Duodenal mucosa (tissue), 2 donors: ENCODE data around the gene IGF1.

ENCODE experiments used
- H3K27ac ChIP-seq: one replicate; pipeline ENCODE4 v1.7.0; 2013; ENCODE audit warnings: low read depth, low read length
- H3K27me3 ChIP-seq, 2 donors: one replicate each; pipeline ENCODE4 v1.7.0; 2013; ENCODE audit warnings: low read length in 2 of 2, control low read depth in 1 of 2; ENCODE audit not compliant: insufficient read depth in 2 of 2, control insufficient read depth in 1 of 2
- H3K36me3 ChIP-seq, 2 donors: one replicate each; pipeline ENCODE4 v1.7.0; 2013; ENCODE audit warnings: low read length in 2 of 2, control low read depth in 1 of 2; ENCODE audit not compliant: insufficient read depth in 2 of 2, control insufficient read depth in 1 of 2
- H3K4me1 ChIP-seq, 2 donors: one replicate each; pipeline ENCODE4 v1.7.0; 2013; ENCODE audit warnings: low read length in 2 of 2, control low read depth in 1 of 2; ENCODE audit not compliant: insufficient read depth in 2 of 2, control insufficient read depth in 1 of 2
- H3K4me3 ChIP-seq, 2 donors: one replicate each; pipeline ENCODE4 v1.7.0; 2013; ENCODE audit warnings: low read length in 2 of 2, low read depth in 1 of 2
- H3K9ac ChIP-seq, 2 donors: one replicate each; pipeline ENCODE4 v1.7.0; 2013; ENCODE audit warnings: low read length in 2 of 2, low read depth in 1 of 2
- H3K9me3 ChIP-seq, 2 donors: one replicate each; pipeline ENCODE4 v1.7.0; 2013; ENCODE audit warnings: low read length in 2 of 2, control low read depth in 1 of 2; ENCODE audit not compliant: control insufficient read depth in 1 of 2

IGF1 gene

DNA sequence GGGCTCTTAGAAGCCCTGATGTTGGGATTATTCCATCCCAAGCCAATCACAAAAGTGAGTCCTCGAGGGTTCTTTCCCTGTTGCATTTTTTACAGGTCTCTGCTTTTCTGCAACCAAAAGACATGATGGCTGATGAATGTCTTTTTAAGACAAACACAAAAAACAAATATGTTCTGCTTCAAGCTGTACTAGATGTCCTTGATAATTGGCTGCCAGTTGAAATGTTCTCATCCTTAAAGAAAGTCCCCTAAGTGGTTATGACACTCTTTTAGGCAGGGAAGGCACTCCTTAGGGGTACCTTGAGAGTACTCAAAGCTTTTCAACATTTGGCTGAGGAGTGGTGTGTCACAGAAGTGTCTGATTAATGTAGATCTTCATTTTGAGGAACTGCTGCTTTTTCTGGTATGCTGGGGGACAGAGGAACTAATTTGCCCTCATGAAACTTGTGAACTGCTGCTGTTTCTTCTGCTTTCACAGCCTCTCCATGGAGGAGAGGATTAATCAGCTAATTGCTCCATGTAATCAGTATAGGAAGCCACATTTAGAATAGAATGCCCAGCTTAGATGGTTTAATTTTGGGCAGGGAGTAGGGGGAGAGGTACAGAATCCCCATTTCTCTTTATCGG, 22.8 kb upstream of the IGF1 start:
- no peaks in the 10 kb centered on the region for H3K36me3 ChIP-seq
- H3K27me3 ChIP-seq: no peaks in the 10 kb centered on the region
- H3K27ac ChIP-seq: no peak overlapping the region
- H3K9ac ChIP-seq: no peak overlapping the region
- H3K4me1 ChIP-seq: no peaks in the 10 kb centered on the region
- no peak overlapping the region for H3K4me3 ChIP-seq
- H3K9me3 ChIP-seq: no peaks in the 10 kb centered on the region

DNA sequence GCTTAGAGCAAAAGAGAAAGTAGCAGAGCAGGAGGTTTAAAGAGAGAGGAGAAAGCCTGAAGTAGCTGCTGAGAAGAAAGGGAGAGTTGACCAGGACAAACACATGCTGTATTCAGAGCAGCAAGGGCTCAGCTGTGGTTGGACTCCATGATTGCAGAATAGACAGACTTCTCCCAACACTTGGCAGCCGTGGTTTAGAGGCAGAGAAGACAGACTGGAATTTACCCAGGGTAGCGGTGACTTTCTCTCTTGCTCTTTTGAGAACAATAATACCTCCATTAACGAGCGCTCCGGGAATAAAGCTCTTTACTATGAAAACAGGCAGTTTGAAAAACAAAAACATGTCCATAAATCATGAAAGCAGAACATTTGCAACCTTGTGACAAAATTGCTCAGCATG, 21.4 kb upstream of the IGF1 start:
- no peaks in the 10 kb centered on the region for H3K36me3 ChIP-seq
- no peaks in the 10 kb centered on the region for H3K27me3 ChIP-seq
- H3K4me3 ChIP-seq: no peak overlapping the region
- H3K9ac ChIP-seq: no peak overlapping the region
- no peaks in the 10 kb centered on the region for H3K4me1 ChIP-seq
- H3K9me3 ChIP-seq: no peaks in the 10 kb centered on the region
- H3K27ac ChIP-seq: no peak overlapping the region

DNA sequence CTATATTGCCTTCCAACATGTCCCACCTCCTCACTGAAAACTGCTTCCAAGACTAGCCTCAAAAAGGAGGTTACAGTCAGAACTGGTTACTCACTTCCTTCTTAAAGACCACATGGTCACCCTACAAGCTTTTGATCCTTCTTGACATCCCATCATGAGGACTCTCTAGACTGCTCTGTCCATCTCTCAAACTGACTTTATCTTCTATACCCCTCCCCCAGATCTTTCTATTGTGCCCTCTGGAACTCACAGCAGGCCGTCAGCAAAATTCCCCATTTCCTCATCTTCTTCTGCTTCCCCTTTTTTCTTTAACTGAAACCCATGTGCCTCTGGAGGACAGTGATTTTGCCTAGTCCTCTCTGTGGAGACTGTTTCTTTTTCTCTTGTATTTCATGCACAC, 18.1 kb upstream of the IGF1 start:
- H3K4me3 ChIP-seq: no peak overlapping the region
- H3K27me3 ChIP-seq: no peaks in the 10 kb centered on the region
- no peaks in the 10 kb centered on the region for H3K4me1 ChIP-seq
- H3K27ac ChIP-seq: no peak overlapping the region
- peaks cover 0 to 3% of the 10 kb centered on the region in 2 donors for H3K9me3 ChIP-seq
- H3K36me3 ChIP-seq: no peaks in the 10 kb centered on the region
- no peak overlapping the region for H3K9ac ChIP-seq

DNA sequence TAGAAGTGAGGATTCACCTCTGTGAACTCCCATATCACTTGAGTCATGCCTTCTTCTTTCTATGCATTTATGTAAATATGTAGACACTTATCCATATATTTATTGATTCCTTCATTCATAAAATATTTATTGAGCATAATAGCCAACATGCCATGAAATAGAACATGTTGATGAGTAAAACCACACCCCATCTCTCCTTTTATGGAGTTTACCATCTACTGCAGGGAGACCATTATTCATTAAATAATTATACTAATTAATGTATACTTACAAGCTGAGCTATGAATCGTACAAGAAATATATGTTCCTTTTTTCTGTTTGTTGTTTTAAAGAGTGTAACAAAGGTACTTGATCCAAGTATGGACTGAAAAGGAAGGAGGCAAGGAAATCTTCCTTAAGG, 17.4 kb upstream of the IGF1 start:
- Histone ChIP-seq H3K9ac (no peak overlapping the region), H3K27me3 (no peaks in the 10 kb centered on the region), H3K4me3 (no peak overlapping the region), H3K36me3 (no peaks in the 10 kb centered on the region), H3K4me1 (no peaks in the 10 kb centered on the region), H3K27ac (no peak overlapping the region), H3K9me3 (peaks cover 0 to 3% of the 10 kb centered on the region in 2 donors)

DNA sequence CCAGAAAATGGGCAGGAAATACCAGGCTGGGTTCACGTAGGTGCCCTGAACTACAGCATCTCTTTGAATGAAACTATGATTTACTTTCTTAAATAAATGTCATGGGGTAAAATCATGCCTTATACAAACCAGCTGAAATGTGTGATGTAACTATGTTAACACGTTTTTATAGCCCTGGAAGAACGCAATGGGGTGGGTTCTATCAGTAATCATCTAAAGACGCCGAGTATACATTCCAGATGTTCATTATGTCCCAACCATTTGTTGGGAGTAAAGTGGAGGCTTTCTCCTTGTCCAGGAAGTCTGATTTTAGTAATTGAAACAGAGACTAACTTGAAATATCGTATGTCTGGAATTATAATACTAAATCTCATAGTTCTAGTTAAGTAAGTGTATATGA, 16.2 kb upstream of the IGF1 start:
- Histone ChIP-seq H3K4me3 (no peak overlapping the region), H3K27ac (no peak overlapping the region)

DNA sequence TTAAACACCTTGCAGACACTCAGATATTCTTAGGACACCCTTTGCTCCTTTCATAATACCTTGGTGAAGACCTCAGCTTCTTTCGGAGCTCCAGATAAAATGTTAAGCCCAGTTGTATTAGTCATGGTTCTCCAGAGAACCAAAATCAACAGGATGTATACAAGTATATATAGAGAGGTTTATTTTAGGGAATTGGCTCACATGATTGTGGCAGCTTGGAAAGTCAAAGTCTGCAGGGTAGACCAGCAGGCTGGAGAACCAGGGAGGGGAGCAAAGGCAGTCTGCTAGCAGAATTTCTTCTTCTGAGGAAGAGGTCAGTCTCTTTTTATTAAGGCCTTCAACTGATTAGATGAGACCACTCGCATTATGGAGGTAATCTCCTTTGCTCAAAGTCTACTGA, 6.9 kb upstream of the IGF1 start:
- Histone ChIP-seq H3K27ac (no peak overlapping the region), H3K9ac (no peak overlapping the region), H3K4me1 (peaks cover 5 to 6% of the 10 kb centered on the region in 2 donors), H3K4me3 (no peak overlapping the region), H3K36me3 (no peaks in the 10 kb centered on the region), H3K9me3 (no peaks in the 10 kb centered on the region), H3K27me3 (no peaks in the 10 kb centered on the region)

More for the DNA sequence above, 16.2 kb upstream of the IGF1 start:
- Histone ChIP-seq H3K4me1 (no peaks in the 10 kb centered on the region), H3K27me3 (no peaks in the 10 kb centered on the region), H3K9me3 (peaks cover 0 to 3% of the 10 kb centered on the region in 2 donors), H3K9ac (no peak overlapping the region), H3K36me3 (no peaks in the 10 kb centered on the region)

DNA sequence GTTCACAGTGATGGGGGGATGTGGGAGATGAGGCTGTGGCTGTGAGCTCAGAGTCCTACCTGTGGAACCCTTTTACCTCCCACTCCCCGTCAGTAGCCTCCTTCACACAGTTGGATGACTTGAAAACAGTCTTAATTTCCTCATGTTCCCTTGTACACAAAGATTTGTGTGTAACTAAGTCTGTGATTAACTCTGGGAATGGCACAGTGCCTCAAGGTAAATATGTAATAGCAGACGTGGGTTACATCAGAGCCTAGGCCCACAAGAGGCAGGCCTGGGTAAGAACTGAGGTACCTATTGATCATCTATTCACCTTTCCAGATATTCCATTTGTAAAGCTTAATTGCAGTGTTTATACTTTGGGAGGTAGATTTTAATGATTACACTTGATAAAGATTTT, 5.8 kb upstream of the IGF1 start:
- H3K4me1 ChIP-seq: peaks cover 5 to 6% of the 10 kb centered on the region in 2 donors
- no peak overlapping the region for H3K27ac ChIP-seq
- H3K9me3 ChIP-seq: no peaks in the 10 kb centered on the region
- H3K36me3 ChIP-seq: no peaks in the 10 kb centered on the region
- H3K9ac ChIP-seq: no peak overlapping the region
- H3K27me3 ChIP-seq: no peaks in the 10 kb centered on the region
- no peak overlapping the region for H3K4me3 ChIP-seq

DNA sequence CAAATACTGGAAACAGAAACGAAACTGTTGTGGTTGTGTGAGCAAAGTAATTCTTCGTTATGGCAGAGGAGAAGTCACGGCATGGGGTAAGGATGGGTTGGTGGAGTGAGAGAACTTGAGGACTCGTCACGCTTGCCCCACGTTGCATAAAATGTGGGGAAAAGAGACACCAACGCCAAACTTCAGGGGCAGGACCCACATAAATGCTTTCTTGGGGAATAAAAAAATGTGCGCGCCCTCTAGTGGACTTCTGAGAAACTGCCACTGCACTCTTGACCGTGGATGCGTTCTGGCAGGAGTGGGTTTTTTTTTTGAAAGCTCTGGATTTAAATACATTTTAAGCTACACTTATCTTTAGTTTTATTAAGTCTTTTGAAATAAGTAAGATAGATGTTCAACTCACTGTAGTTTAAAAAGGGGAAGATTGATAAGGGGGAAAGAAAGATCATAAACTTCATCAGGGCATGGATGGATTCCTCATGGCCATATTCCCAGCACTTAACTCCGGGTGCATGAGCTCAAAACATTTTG, 4.1 kb upstream of the IGF1 start:
- Histone ChIP-seq H3K9ac (peak overlapping the region in 1 of 2 donors; percentile 38), H3K27ac (no peak overlapping the region), H3K4me1 (peaks cover 6 to 9% of the 10 kb centered on the region in 2 donors), H3K4me3 (peak overlapping the region; percentile 59 to 64), H3K27me3 (no peaks in the 10 kb centered on the region), H3K36me3 (no peaks in the 10 kb centered on the region), H3K9me3 (no peaks in the 10 kb centered on the region)

DNA sequence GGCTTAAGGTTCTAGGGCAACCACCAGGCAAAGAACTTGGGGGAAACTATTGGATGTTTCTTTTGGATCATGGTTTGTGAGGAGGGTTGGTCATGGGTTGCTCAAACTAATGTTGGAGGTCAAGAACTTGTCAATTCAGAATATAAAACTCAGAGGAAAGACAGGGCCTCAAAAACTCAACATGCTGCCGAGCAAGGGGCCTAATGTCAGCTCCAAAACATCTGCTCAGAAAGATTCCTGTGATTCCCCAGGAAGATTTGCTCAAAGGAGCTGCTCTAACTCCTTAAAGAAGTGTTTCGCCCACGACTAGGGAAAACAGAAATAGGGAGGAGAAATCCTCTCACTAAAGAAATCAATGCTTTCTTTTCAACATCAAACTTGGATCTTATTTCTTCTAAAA, 3.7 kb upstream of the IGF1 start:
- Histone ChIP-seq H3K9ac (no peak overlapping the region), H3K4me3 (peak overlapping the region; percentile 59 to 64), H3K9me3 (no peaks in the 10 kb centered on the region)

DNA sequence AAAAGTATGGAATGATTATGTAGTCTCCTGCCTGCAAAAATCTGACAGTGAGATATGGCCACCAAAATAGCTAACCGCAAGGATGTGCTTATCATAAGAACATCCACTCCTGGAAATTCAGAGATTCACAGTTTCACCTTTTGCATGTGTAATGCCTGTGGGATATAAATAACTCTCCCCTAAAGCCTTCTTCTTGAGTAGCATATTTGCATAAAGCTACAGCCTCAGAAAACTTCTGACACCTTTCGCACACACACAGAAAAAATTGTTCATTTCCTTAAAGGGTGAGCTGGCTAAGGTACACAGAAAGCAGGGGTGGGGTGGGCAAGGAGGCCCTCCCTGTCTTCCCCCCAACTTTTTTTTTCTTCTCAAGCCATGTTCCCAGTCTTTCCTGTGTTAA, 3.1 kb upstream of the IGF1 start:
- H3K4me3 ChIP-seq: no peak overlapping the region
- H3K27ac ChIP-seq: no peak overlapping the region
- H3K36me3 ChIP-seq: no peaks in the 10 kb centered on the region
- no peaks in the 10 kb centered on the region for H3K9me3 ChIP-seq
- no peaks in the 10 kb centered on the region for H3K27me3 ChIP-seq
- no peak overlapping the region for H3K9ac ChIP-seq
- H3K4me1 ChIP-seq: peaks cover 6 to 17% of the 10 kb centered on the region in 2 donors

More for the DNA sequence above, 3.7 kb upstream of the IGF1 start:
- Histone ChIP-seq H3K27ac (no peak overlapping the region), H3K27me3 (no peaks in the 10 kb centered on the region), H3K36me3 (no peaks in the 10 kb centered on the region), H3K4me1 (peaks cover 6 to 12% of the 10 kb centered on the region in 2 donors)
